Measurements from ENCODE around the gene TBC1D5.

GRCh38 chr3:17642474-17642873 is 100.0 kb downstream of the TBC1D5 start:
- TF ChIP-seq CTCF (IDR thresholded peaks at IDR 0.05) (no peak), EZH2 (IDR thresholded peaks at IDR 0.05; ENCODE audit: borderline replicate concordance, insufficient read depth, low read depth, low read length, poor library complexity, severe bottlenecking) (no peak)

All from B cell (primary cell).